Liver (tissue), 9 donors: ENCODE results near the gene BEX3. TPM values are rescaled to one million over a fixed set of nuclear protein-coding genes. Genes with fewer than 3 reads are reported as not detected.
"Not testable (repeated sequence)": the region's sequence is repeated elsewhere in the genome, so short reads cannot be mapped to it uniquely, and the experiment has no call there.

Experiments used
- DNase-seq: peaks from one replicate; pipeline ENCODE4 v3.0.0-alpha.2; 2017; ENCODE audit warnings: low spot score
- H3K27ac ChIP-seq, 2 donors: one replicate each; pipeline ENCODE4 v1.7.0; 2013; ENCODE audit warnings: inconsistent platforms in 2 of 2, low read length in 2 of 2, control low read depth in 1 of 2, low read depth in 1 of 2, mild to moderate bottlenecking in 1 of 2
- H3K27me3 ChIP-seq, 4 donors: one replicate each; pipeline versions ENCODE4 v1.6.1 to v1.7.0; 2013; ENCODE audit warnings: low read length in 3 of 4, inconsistent platforms in 1 of 4, mild to moderate bottlenecking in 1 of 4, moderate library complexity in 1 of 4; ENCODE audit not compliant: control insufficient read depth in 4 of 4, insufficient read depth in 4 of 4
- H3K36me3 ChIP-seq, 4 donors: one replicate each; pipeline versions ENCODE4 v1.6.1 to v1.7.0; 2013; ENCODE audit warnings: low read length in 3 of 4, mild to moderate bottlenecking in 3 of 4, low read depth in 1 of 4, moderate library complexity in 1 of 4; ENCODE audit not compliant: control insufficient read depth in 4 of 4, insufficient read depth in 3 of 4
- H3K4me1 ChIP-seq, 4 donors: one replicate each; pipeline versions ENCODE4 v1.6.1 to v1.7.0; 2013; ENCODE audit warnings: low read length in 3 of 4, mild to moderate bottlenecking in 3 of 4, moderate library complexity in 1 of 4; ENCODE audit not compliant: control insufficient read depth in 4 of 4, insufficient read depth in 4 of 4
- H3K4me3 ChIP-seq, 3 donors: one replicate each; pipeline versions ENCODE4 v1.6.1 to v1.7.0; 2013; ENCODE audit warnings: low read length in 3 of 3, control low read depth in 1 of 3, low read depth in 1 of 3, mild to moderate bottlenecking in 1 of 3
- H3K9ac ChIP-seq, 2 donors: one replicate each; pipeline ENCODE4 v1.7.0; 2013; ENCODE audit warnings: low read length in 2 of 2, mild to moderate bottlenecking in 2 of 2, moderate library complexity in 2 of 2, control low read depth in 1 of 2, low read depth in 1 of 2
- H3K9me3 ChIP-seq, 4 donors: one replicate each; pipeline versions ENCODE4 v1.6.1 to v1.7.0; 2013; ENCODE audit warnings: low read length in 3 of 4; ENCODE audit not compliant: control insufficient read depth in 4 of 4
- ATF3 ChIP-seq: IDR thresholded peaks from 2 replicates; pipeline ENCODE4 v1.6.1; 2016; ENCODE audit warnings: antibody characterized with exemption
- EGR1 ChIP-seq, 2 donors: IDR thresholded peaks; 2 replicates each; pipeline ENCODE4 v1.6.1; 2016 to 2018; ENCODE audit warnings: antibody characterized with exemption in 2 of 2, low read depth in 2 of 2
- FOXA1 ChIP-seq: IDR thresholded peaks from 2 replicates; pipeline ENCODE4 v1.6.1; 2016; ENCODE audit warnings: antibody characterized with exemption
- FOXA2 ChIP-seq: IDR thresholded peaks from 2 replicates; pipeline ENCODE4 v1.6.1; 2016; ENCODE audit warnings: antibody characterized with exemption
- GABPA ChIP-seq, 2 donors: IDR thresholded peaks in 1 of 2; conservative IDR thresholded peaks in 1 of 2; 2 replicates each; pipeline ENCODE4 v1.6.1; 2016; ENCODE audit warnings: antibody characterized with exemption in 2 of 2, mild to moderate bottlenecking in 1 of 2, moderate library complexity in 1 of 2
- HNF4A ChIP-seq, 2 donors: conservative IDR thresholded peaks; 2 replicates each; pipeline ENCODE4 v1.6.1; 2016; ENCODE audit warnings: antibody characterized with exemption in 2 of 2, mild to moderate bottlenecking in 2 of 2
- HNF4G ChIP-seq: IDR thresholded peaks from 2 replicates; pipeline ENCODE4 v1.6.1; 2016; ENCODE audit warnings: antibody characterized with exemption
- JUND ChIP-seq, 2 donors: IDR thresholded peaks; 2 replicates each; pipeline ENCODE4 v1.6.1; 2016; ENCODE audit warnings: antibody characterized with exemption in 2 of 2
- MAX ChIP-seq: IDR thresholded peaks from 2 replicates; pipeline ENCODE4 v1.6.1; 2016; ENCODE audit warnings: antibody characterized with exemption
- NR2F2 ChIP-seq: IDR thresholded peaks from 2 replicates; pipeline ENCODE4 v1.6.1; 2016; ENCODE audit warnings: antibody characterized with exemption
- RAD21 ChIP-seq, 2 donors: IDR thresholded peaks; 2 replicates each; pipeline ENCODE4 v1.6.1; 2016; ENCODE audit warnings: antibody characterized with exemption in 2 of 2, mild to moderate bottlenecking in 2 of 2
- RXRA ChIP-seq, 2 donors: IDR thresholded peaks; 2 replicates each; pipeline ENCODE4 v1.6.1; 2017 to 2018; ENCODE audit warnings: antibody characterized with exemption in 2 of 2, mild to moderate bottlenecking in 1 of 2
- SP1 ChIP-seq: IDR thresholded peaks from 2 replicates; pipeline ENCODE4 v1.6.1; 2018; ENCODE audit warnings: antibody characterized with exemption, mild to moderate bottlenecking
- TAF1 ChIP-seq: conservative IDR thresholded peaks from 2 replicates; pipeline ENCODE4 v1.6.1; 2016; ENCODE audit warnings: antibody characterized with exemption, mild to moderate bottlenecking
- YY1 ChIP-seq: IDR thresholded peaks from 2 replicates; pipeline ENCODE4 v1.6.1; 2016; ENCODE audit warnings: antibody characterized with exemption, mild to moderate bottlenecking
- WGBS: extraction: QIAGEN DNeasy Blood & Tissue Kit; methylation state at CpG from one replicate; pipeline ENCODE4 v1.1.7; 2013; 5-methylcytosine and 5-hydroxymethylcytosine counted together
- polyA plus RNA-seq, 2 donors: library from polyadenylated mRNA; stranded (reverse) in 1 of 2; unstranded in 1 of 2; fragments of 200-250 nt in 1 of 2; fragments of >200 nt in 1 of 2; fragmentation: Nextera tagmentation in 1 of 2; extraction: Ambion mirVana in 1 of 2; gene quantifications; one replicate each; pipeline versions ENCODE4 v1.2.1 to v1.2.3, GENCODE V29; 2013 to 2015
- total RNA-seq, 2 donors: library from RNA; depleted of rRNA; stranded (reverse); fragments of >200 nt; gene quantifications; one replicate each; pipeline ENCODE4 v1.2.3, GENCODE V29; 2014
- donor health status: healthy.
- donor health status: healthy.
- donor health status: healthy.
- donor health status: healthy.
- donor health status: healthy.

The BEX3 gene
- total and polyA plus RNA-seq, 4 donors, result 21.9 to 77.4 (median 57.3) TPM

GRCh38 chrX:103384672-103385071 is 8.3 kb downstream of the BEX3 start:
- DNase-seq, result no peak
- no peaks in the 10 kb centered on the region for H3K36me3 ChIP-seq
- H3K9ac ChIP-seq, result no peak overlapping the region
- H3K4me3 ChIP-seq, result no peak overlapping the region
- TF ChIP-seq ATF3 (no peak), FOXA2 (no peak), NR2F2 (no peak), HNF4G (no peak), YY1 (no peak), RAD21 (IDR thresholded peaks at IDR 0.05) (no peak), HNF4A (conservative IDR thresholded peaks at IDR 0.05) (no peak), MAX (no peak), SP1 (no peak), JUND (IDR thresholded peaks at IDR 0.05) (no peak), GABPA (IDR thresholded peaks at IDR 0.05 in 1 of 2, conservative IDR thresholded peaks at IDR 0.05 in 1 of 2) (no peak)
- H3K9me3 ChIP-seq, result no peaks in the 10 kb centered on the region
- peaks cover 0 to 5% (median 0%) of the 10 kb centered on the region in 4 donors for H3K27me3 ChIP-seq
- WGBS, result 82% methylated on average over 2 of the region's 2 CpGs
- H3K27ac ChIP-seq, result no peak overlapping the region
- no peaks in the 10 kb centered on the region for H3K4me1 ChIP-seq

GRCh38 chrX:103385283-103385830 is 9.0 kb downstream of the BEX3 start:
- H3K9me3 ChIP-seq, H3K9ac ChIP-seq, H3K4me1 ChIP-seq, H3K4me3 ChIP-seq, H3K27ac ChIP-seq, DNase-seq, H3K27me3 ChIP-seq, H3K36me3 ChIP-seq: not testable (repeated sequence)
- WGBS, result 81% methylated on average over 5 of the region's 5 CpGs

DNA sequence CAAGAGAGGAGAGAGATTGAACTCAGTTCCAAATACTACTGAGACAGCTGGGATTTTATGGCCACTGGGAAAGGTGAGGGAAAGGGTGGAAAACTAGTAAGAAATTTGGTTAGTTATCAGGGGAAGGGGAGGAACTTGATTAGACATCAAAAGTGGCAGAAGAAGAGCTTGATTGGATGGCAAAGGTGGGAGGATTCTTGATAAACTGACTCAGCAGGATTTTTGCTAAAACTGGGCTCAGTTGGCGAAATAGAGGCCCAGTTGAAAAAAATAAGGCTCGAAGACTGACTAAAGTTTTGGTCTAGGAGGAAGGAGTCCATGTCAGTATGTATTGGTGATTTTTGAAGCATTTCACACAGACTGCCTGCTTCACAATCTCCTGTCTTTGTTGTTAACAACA is 10.0 kb downstream of the BEX3 start:
- H3K36me3 ChIP-seq, result no peaks in the 10 kb centered on the region
- H3K9ac ChIP-seq, result no peak overlapping the region
- no peak for DNase-seq
- peaks cover 0 to 5% (median 0%) of the 10 kb centered on the region in 4 donors for H3K27me3 ChIP-seq
- no peak overlapping the region for H3K4me3 ChIP-seq
- TF ChIP-seq ATF3, result no peak
- no peak for TF ChIP-seq TAF1
- no peak for TF ChIP-seq SP1
- no peak for TF ChIP-seq EGR1 (IDR thresholded peaks at IDR 0.05; ENCODE audit: low read depth in 2 of 2)
- no peak for TF ChIP-seq JUND (IDR thresholded peaks at IDR 0.05)
- no peak for TF ChIP-seq HNF4A (conservative IDR thresholded peaks at IDR 0.05)
- TF ChIP-seq GABPA (IDR thresholded peaks at IDR 0.05 in 1 of 2, conservative IDR thresholded peaks at IDR 0.05 in 1 of 2), result no peak
- no peak for TF ChIP-seq MAX
- H3K9me3 ChIP-seq, result no peaks in the 10 kb centered on the region
- no peak overlapping the region for H3K27ac ChIP-seq
- H3K4me1 ChIP-seq, result no peaks in the 10 kb centered on the region
- WGBS, result 89% methylated on average over 2 of the region's 2 CpGs

DNA sequence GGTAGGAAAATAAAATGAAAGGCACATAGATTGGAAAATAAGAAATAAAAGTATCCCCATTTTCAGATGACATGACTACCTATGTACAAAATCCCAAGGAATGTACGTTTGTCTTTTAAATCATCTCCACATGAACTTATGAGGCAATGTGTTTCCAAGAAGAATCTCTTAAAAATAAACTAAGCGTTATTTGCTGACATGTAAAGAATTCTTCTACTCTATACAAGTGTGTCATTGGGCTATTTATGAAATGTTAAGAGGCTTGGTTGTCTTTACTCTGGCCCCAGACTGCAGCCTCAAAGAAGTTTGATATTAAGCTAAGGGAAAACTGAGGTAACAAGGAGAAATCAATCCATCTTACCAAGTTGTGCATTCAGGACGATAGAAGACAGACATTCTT is 17.1 kb downstream of the BEX3 start:
- 74% methylated on average over 3 of the region's 3 CpGs for WGBS
- no peak for TF ChIP-seq NR2F2
- TF ChIP-seq GABPA (IDR thresholded peaks at IDR 0.05 in 1 of 2, conservative IDR thresholded peaks at IDR 0.05 in 1 of 2), result no peak
- TF ChIP-seq FOXA1, result no peak
- TF ChIP-seq RXRA (IDR thresholded peaks at IDR 0.05), result no peak
- TF ChIP-seq FOXA2, result no peak
- TF ChIP-seq HNF4A (conservative IDR thresholded peaks at IDR 0.05), result no peak
- TF ChIP-seq HNF4G, result no peak
- no peak for TF ChIP-seq EGR1 (IDR thresholded peaks at IDR 0.05; ENCODE audit: low read depth in 2 of 2)
- H3K9ac ChIP-seq, result no peak overlapping the region

More for the DNA sequence above, 17.1 kb downstream of the BEX3 start:
- DNase-seq, result no peak
- Histone ChIP-seq H3K27ac (no peak overlapping the region), H3K9me3 (peaks cover 0 to 3% (median under 1%) of the 10 kb centered on the region in 4 donors), H3K4me1 (no peaks in the 10 kb centered on the region), H3K27me3 (peaks cover 0 to 10% (median 0%) of the 10 kb centered on the region in 4 donors), H3K4me3 (no peak overlapping the region), H3K36me3 (no peaks in the 10 kb centered on the region)
